ENCODE data around the gene PHF24.

GRCh38 chr9:35029241-35029640 lies 71.2 kb downstream of the PHF24 start:
- TF ChIP-seq POLR2A (IDR thresholded peaks at IDR 0.05; ENCODE audit: low read length), result no peak
- no peak for TF ChIP-seq GATA1 (IDR thresholded peaks at IDR 0.05; ENCODE audit: low read depth, low read length)
